GM12878 (cell line): Measurements from ENCODE around the gene PRDM7. TPM values are rescaled to one million over a fixed set of nuclear protein-coding genes. Genes with fewer than 3 reads are reported as not detected.

Experiments
- ATAC-seq: fragments of 200-7000 bp; cut with Tn5 transposase; 3 replicates; pipeline ENCODE4 v1.9.1; 2020; ENCODE audit warnings: mild to moderate bottlenecking, moderate library complexity
- BruUV-seq: library from RNA; stranded (reverse); fragments of 400-500 nt; replicated peaks from 2 replicates; lab custom pipeline; 2021; lab: Mats Ljungman, UMichigan
- CTCF ChIA-PET: fragments of 300-600 bp; sonication (Branson Sonifier 250); formaldehyde crosslinking; extraction: SDS; loops from one replicate; lab custom pipeline; 2021; ENCODE audit warnings: inconsistent platforms; lab: Yijun Ruan, JAX
- POLR2A ChIA-PET: fragments of 350-600 bp; formaldehyde crosslinking; extraction: SDS; loops from one replicate; lab custom pipeline; 2021; ENCODE audit warnings: inconsistent platforms; lab: Charles Lee
- RAD21 ChIA-PET: fragments of 300-600 bp; sonication (Branson Sonifier 250); formaldehyde crosslinking; loops from one replicate; lab custom pipeline; 2023; ENCODE audit warnings: antibody characterized with exemption; ENCODE audit not compliant: unreplicated experiment; lab: Charles Lee
- SMC1A ChIA-PET: fragments of 300-600 bp; sonication (Branson Sonifier 250); formaldehyde crosslinking; loops from one replicate; lab custom pipeline; 2023; ENCODE audit not compliant: unreplicated experiment, uncharacterized antibody; lab: Charles Lee
- DNase-seq: peaks from one replicate; pipeline ENCODE4 v3.0.0-alpha.2; 2011; ENCODE audit warnings: low read depth, low spot score
- FAIRE-seq: peaks from 3 replicates; lab custom pipeline; 2011; peaks lifted over from hg19 to GRCh38; lab: Jason Lieb, UNC
- H2AFZ ChIP-seq: 2 replicates; pipeline ENCODE4 v1.6.0; 2011; ENCODE audit warnings: low read depth, low read length, control low read depth; ENCODE audit not compliant: control insufficient read depth
- H3K27ac ChIP-seq: 2 replicates; pipeline ENCODE4 v1.5.1; 2011; ENCODE audit warnings: control low read depth; ENCODE audit not compliant: control insufficient read depth, insufficient read depth
- H3K27me3 ChIP-seq, 2 experiments: replicated peaks in 1 of 2; 2 replicates each; pipeline versions ENCODE4 v1.6.0 to v1.6.1; 2011; ENCODE audit warnings: low read length in 1 of 2; ENCODE audit not compliant: control insufficient read depth in 2 of 2, insufficient read depth in 2 of 2
- H3K36me3 ChIP-seq, 2 experiments: 2 replicates each; pipeline ENCODE4 v1.5.1; 2011; ENCODE audit warnings: low read length in 1 of 2; ENCODE audit not compliant: control insufficient read depth in 2 of 2, insufficient read depth in 2 of 2
- H3K4me1 ChIP-seq: 2 replicates; pipeline ENCODE4 v1.6.1; 2011; ENCODE audit warnings: mild to moderate bottlenecking, low read length, moderate library complexity, mixed read lengths; ENCODE audit not compliant: control insufficient read depth, insufficient read depth
- H3K4me2 ChIP-seq: 2 replicates; pipeline ENCODE4 v1.6.0; 2011; ENCODE audit warnings: control low read depth; ENCODE audit not compliant: control insufficient read depth, insufficient read depth
- H3K4me3 ChIP-seq: fragments of 200-600 bp; sonication (generic); 2 replicates; pipeline ENCODE4 v1.5.1; 2016
- H3K79me2 ChIP-seq: 2 replicates; pipeline ENCODE4 v1.6.0; 2011; ENCODE audit warnings: low read length; ENCODE audit not compliant: control insufficient read depth, insufficient read depth
- H3K9ac ChIP-seq: 2 replicates; pipeline ENCODE4 v1.8.0; 2011; ENCODE audit warnings: low read length, control low read depth, mixed read lengths; ENCODE audit not compliant: control insufficient read depth, insufficient read depth
- H3K9me3 ChIP-seq: replicated peaks from 3 replicates; pipeline ENCODE4 v1.5.1; 2011; ENCODE audit warnings: mild to moderate bottlenecking, low read length; ENCODE audit not compliant: control insufficient read depth, insufficient read depth
- H4K20me1 ChIP-seq: 2 replicates; pipeline ENCODE4 v1.6.0; 2011; ENCODE audit not compliant: control insufficient read depth, insufficient read depth
- ATF2 ChIP-seq: IDR thresholded peaks from 2 replicates; pipeline ENCODE4 v1.6.1; 2012; ENCODE audit warnings: low read length, inconsistent platforms
- BCLAF1 ChIP-seq: fragments of 450-650 bp; IDR thresholded peaks from 2 replicates; pipeline ENCODE4 v1.6.1; 2017; ENCODE audit warnings: antibody characterized with exemption, mild to moderate bottlenecking, moderate library complexity
- CTCF ChIP-seq, 3 experiments: IDR thresholded peaks in 2 of 3; conservative IDR thresholded peaks in 1 of 3; 2 replicates each; pipeline ENCODE4 v1.5.1; 2011; ENCODE audit warnings: low read depth in 3 of 3, low read length in 3 of 3, mild to moderate bottlenecking in 3 of 3, control low read depth in 2 of 3, moderate library complexity in 2 of 3, inconsistent platforms in 1 of 3, mixed read lengths in 1 of 3; ENCODE audit not compliant: control insufficient read depth in 2 of 3, insufficient read depth in 1 of 3; ENCODE audit errors: extremely low read depth in 1 of 3
- FOS ChIP-seq: IDR thresholded peaks from 3 replicates; pipeline ENCODE4 v1.6.1; 2011; ENCODE audit warnings: borderline replicate concordance; ENCODE audit not compliant: insufficient read length; ENCODE audit errors: extremely low read depth
- FOXM1 ChIP-seq: IDR thresholded peaks from 2 replicates; pipeline ENCODE4 v1.6.1; 2012; ENCODE audit warnings: low read depth, mild to moderate bottlenecking, inconsistent platforms, low read length, moderate library complexity
- HDGF ChIP-seq: fragments of 450-650 bp; IDR thresholded peaks from 2 replicates; pipeline ENCODE4 v1.6.1; 2016; ENCODE audit warnings: antibody characterized with exemption
- MAX ChIP-seq: IDR thresholded peaks from 2 replicates; pipeline ENCODE4 v1.6.1; 2012; ENCODE audit warnings: low read depth, low read length, improper control_type of control experiment
- PAX5 ChIP-seq: IDR thresholded peaks from 2 replicates; pipeline ENCODE4 v1.6.1; 2011; ENCODE audit warnings: low read depth, low read length, borderline replicate concordance
- PRDM15 ChIP-seq: fragments of 450-650 bp; formaldehyde crosslinking; IDR thresholded peaks from 2 replicates; pipeline ENCODE4 v1.4.0; 2020; ENCODE audit warnings: mild to moderate bottlenecking, moderate library complexity
- TBL1XR1 ChIP-seq: IDR thresholded peaks from 2 replicates; pipeline ENCODE4 v1.6.1; 2012; ENCODE audit warnings: low read depth, low read length, improper control_type of control experiment
- YBX1 ChIP-seq: fragments of 450-650 bp; IDR thresholded peaks from 2 replicates; pipeline ENCODE4 v1.6.1; 2016; ENCODE audit warnings: antibody characterized with exemption
- WGBS: methylation state at CpG from one replicate; pipeline ENCODE4 v1.1.6; 2016; ENCODE audit warnings: low lambda C conversion rate; ENCODE audit not compliant: insufficient replicate concordance, insufficient coverage; ENCODE audit errors: missing lambda C conversion rate; 5-methylcytosine and 5-hydroxymethylcytosine counted together
- in situ Hi-C: fragments of 300-500 bp; cut with MboI; formaldehyde crosslinking; loops from 9 replicates; pipeline ENCODE4 v1.14.3; 2018; ENCODE audit warnings: mixed read lengths
- intact Hi-C: fragments of 100-400 bp; cut with micrococcal nuclease; formaldehyde crosslinking; loops from one replicate; pipeline ENCODE4 v1.14.2; 2022; ENCODE audit not compliant: unreplicated experiment
- polyA plus RNA-seq, 11 experiments: library from polyadenylated mRNA; depleted of rRNA in 4 of 11; unstranded in 6 of 11; stranded (reverse) in 5 of 11; fragments of >200 nt; fragmentation: Nextera tagmentation in 4 of 11; fragmentation: Illumina TruSeq in 1 of 11; extraction: Ambion mirVana in 4 of 11; extraction: Trizol in 1 of 11; gene quantifications; 1 replicate in 1 of 11; 2 replicates in 10 of 11; pipeline versions ENCODE4 v1.2.1 to v1.2.3, GENCODE V29; 2011 to 2016; ENCODE audit warnings: inconsistent platforms in 2 of 11, missing spikeins in 2 of 11, low read depth in 1 of 11
- total RNA-seq, 4 experiments: library from RNA; depleted of rRNA in 3 of 4; stranded (reverse); fragments of >200 nt in 3 of 4; fragmentation: Illumina TruSeq in 1 of 4; extraction: Trizol in 1 of 4; gene quantifications; 2 replicates each; pipeline versions ENCODE4 v1.2.1 to v1.2.3, GENCODE V29; 2013 to 2021

Gene PRDM7
- total and polyA plus RNA-seq, 10 of the 15 experiments (the other 5 are each of a cell fraction or from before 2014, with no cell fraction given) = not detected

- TF ChIP-seq ATF2 (no peak), FOS (no peak), MAX (no peak)
Observed at GRCh38 chr16:90011508-90011819, 65.7 kb downstream of the PRDM7 start (continued).

- no peaks in the 10 kb centered on the region for H4K20me1 ChIP-seq
- H3K4me2 ChIP-seq = no peak overlapping the region
- no TSS peak for BruUV-seq
- no peak overlapping the region for H2AFZ ChIP-seq
- H3K27me3 ChIP-seq = no peaks in the 10 kb centered on the region
- DNase-seq (no peak), ATAC-seq (no peak), FAIRE-seq (no peak)
- ChIA-PET SMC1A (no interaction called here), POLR2A (no interaction called here), RAD21 (interaction anchor here (0.7 kb wide), 1 partner anchor 41 kb away, joined by 3 read pairs; no protein-coding TSS in a partner anchor), CTCF (interaction anchor here (1.1 kb wide), 1 partner anchor 10 kb away, joined by 3 read pairs; no protein-coding TSS in a partner anchor)
- 31% methylated on average over 22 of the region's 22 CpGs for whole genome bisulfite sequencing
- intact Hi-C loops (no loop called here), in situ Hi-C loops (no loop called here)
- H3K27ac ChIP-seq = no peak overlapping the region
- no peaks in the 10 kb centered on the region for H3K79me2 ChIP-seq
- no peak overlapping the region for H3K4me3 ChIP-seq
- H3K9me3 ChIP-seq = no peaks in the 10 kb centered on the region
- peaks cover 9% of the 10 kb centered on the region for H3K4me1 ChIP-seq
- no peaks in the 10 kb centered on the region for H3K36me3 ChIP-seq
- no peak overlapping the region for H3K9ac ChIP-seq
- TF ChIP-seq PAX5 (no peak), BCLAF1 (no peak), TBL1XR1 (no peak), YBX1 (no peak), HDGF (no peak), PRDM15 (CRISPR knock-in tag) (no peak), CTCF (IDR thresholded peaks at IDR 0.05 in 2 of 3, conservative IDR thresholded peaks at IDR 0.05 in 1 of 3; ENCODE audit: control insufficient read depth in 2 of 3, extremely low read depth in 1 of 3, insufficient read depth in 1 of 3, low read depth in 3 of 3, low read length in 3 of 3) (no peak), FOXM1 (no peak)
Observed at GRCh38 chr16:90010676-90011507, 66.2 kb downstream of the PRDM7 start.
